Coronary artery (tissue), 2 donors: ENCODE results near the gene SPRED2.
"Not testable (repeated sequence)": the region's sequence is repeated elsewhere in the genome, so short reads cannot be mapped to it uniquely, and the experiment has no call there.

Experiments used
- DNase-seq: peaks from one replicate; pipeline ENCODE4 v3.0.0-alpha.2; 2017; ENCODE audit warnings: low spot score
- H3K27ac ChIP-seq, 2 donors: fragments of 200-600 bp; sonication (generic); one replicate each; pipeline ENCODE4 v1.5.1; 2016 to 2019
- H3K4me3 ChIP-seq: fragments of 200-600 bp; sonication (generic); 2 replicates; pipeline ENCODE4 v1.5.1; 2016; ENCODE audit warnings: mild to moderate bottlenecking, moderate library complexity
- CTCF ChIP-seq: fragments of 200-600 bp; sonication (generic); IDR thresholded peaks from one replicate; pipeline ENCODE4 v1.5.1; 2019; ENCODE audit warnings: antibody characterized with exemption

Gene SPRED2

DNA sequence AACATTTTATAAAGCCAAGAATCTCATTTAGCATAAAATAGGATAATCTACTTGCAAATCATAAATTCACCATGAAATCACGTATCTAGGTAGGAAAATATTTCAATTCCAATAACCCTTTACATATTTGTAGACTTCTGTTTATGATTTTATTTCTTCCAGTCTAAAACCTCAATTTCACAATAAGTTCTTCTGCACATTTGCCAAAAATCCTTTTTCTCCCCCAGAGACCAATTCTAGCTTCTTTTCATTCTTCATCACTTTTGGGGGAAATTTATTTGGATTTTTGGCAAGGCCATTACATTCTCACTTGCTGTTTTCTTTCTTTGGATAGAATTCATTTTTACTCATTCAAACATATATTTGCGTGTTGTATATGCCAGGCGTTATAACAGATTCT lies 86.8 kb downstream of the SPRED2 start:
- H3K27ac ChIP-seq, result no peak overlapping the region
- no peak for DNase-seq
- no peak for TF ChIP-seq CTCF
- no peak overlapping the region for H3K4me3 ChIP-seq

GRCh38 chr2:65344689-65345088 lies 87.7 kb downstream of the SPRED2 start:
- DNase-seq, result no peak
- Histone ChIP-seq H3K27ac (no peak overlapping the region), H3K4me3 (no peak overlapping the region)
- no peak for TF ChIP-seq CTCF

DNA sequence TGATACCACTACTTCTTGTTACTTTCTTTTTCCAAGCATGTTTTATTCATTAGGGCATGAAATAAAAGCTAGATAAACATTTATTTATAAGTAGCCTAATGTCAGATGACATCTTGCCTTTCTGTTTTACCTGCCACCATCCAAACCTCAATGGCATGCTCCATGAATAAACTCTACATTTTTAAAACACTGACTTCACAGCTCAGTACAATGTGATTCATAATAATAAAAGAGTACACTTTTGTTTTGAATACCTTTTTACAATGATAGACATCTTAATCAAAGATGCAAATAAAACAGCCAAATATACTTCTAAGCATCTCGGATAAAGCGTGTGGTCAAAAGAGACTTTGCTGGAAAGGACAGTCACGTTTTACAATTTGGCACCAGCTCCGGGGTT lies 88.2 kb downstream of the SPRED2 start:
- DNase-seq, result no peak
- Histone ChIP-seq H3K4me3 (no peak overlapping the region), H3K27ac (no peak overlapping the region)
- TF ChIP-seq CTCF, result no peak

DNA sequence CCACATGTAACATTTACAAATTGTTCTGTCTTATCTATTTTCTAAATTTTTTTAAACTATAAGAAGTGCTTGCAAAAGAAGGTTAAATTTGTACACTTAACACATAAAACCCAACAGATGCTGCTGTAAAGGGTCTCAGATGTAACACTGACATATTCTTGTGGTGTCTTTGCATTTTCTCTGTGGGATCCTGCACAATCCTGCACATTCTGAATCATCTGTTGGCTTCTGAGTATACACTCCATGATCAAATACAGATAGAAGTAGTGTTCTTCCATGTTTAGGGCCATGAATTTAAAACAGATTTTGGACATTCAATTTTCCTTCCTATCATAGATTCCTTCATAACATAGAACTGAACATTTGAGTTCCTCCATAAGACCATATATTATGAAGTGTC lies 89.0 kb downstream of the SPRED2 start:
- Histone ChIP-seq H3K4me3 (no peak overlapping the region), H3K27ac (no peak overlapping the region)
- TF ChIP-seq CTCF, result no peak
- no peak for DNase-seq

DNA sequence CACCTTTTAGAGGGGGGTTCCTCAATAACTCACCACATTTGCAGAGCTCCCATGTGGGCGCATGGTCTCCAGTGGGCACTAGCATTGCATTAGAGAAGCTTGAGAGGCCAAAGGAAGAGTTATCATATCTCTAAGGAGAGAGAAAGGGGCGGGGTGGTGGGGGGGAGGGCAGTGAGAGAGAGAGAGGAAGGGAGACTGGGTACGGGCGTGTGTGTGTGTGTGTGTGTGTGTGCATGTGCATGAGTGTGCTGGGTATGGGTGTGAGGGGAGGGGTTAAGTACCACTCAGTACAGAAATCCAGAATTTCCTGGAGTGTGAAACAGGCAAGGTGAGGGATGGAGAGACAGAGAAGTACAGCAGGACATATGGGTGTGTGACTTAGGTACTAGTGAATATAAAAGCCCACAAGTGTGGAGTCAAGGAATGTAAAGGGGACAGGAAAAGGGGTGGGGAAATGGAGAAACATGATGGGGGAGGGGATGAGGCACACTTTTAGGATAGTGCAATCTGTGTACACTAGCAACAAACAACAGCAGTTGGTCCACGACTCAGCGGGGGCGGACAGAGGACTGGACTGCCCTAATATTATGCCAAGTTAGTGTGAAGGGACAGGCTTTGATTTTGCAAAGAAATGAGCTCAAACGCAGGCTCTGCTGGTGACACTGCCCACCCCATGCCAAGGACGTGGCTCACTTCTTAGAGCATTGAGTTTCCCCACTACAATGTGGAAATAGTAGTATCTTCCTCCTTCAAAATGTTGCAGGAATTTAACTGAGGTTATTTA lies 91.3 kb downstream of the SPRED2 start:
- no peak overlapping the region for H3K27ac ChIP-seq
- H3K4me3 ChIP-seq, result no peak overlapping the region
- no peak for TF ChIP-seq CTCF
- no peak for DNase-seq

DNA sequence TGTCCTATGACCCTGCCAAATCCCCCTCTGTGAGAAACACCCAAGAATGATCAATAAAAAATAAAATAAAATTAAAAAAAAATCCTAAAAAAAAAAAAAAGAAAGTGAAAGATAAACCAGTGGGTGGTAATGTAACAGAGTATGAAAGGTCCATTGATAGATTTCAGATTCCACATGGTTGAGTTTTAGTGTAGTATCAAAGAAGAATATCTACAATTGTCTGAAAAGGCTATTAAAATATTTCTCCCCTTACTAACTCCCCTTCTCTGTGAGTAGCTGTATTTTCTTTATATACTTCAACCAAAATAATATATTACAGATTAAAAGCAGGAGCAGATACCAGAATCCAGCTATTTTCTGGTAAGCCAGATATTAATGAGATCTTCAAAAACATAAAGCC lies 92.8 kb downstream of the SPRED2 start:
- DNase-seq, result no peak
- no peak overlapping the region for H3K27ac ChIP-seq
- no peak overlapping the region for H3K4me3 ChIP-seq
- no peak for TF ChIP-seq CTCF

GRCh38 chr2:65338830-65339495 lies 93.4 kb downstream of the SPRED2 start:
- not testable (repeated sequence) for H3K27ac ChIP-seq, H3K4me3 ChIP-seq, DNase-seq

GRCh38 chr2:65337915-65338314 lies 94.5 kb downstream of the SPRED2 start:
- not testable (repeated sequence) for H3K27ac ChIP-seq, DNase-seq, H3K4me3 ChIP-seq
